ENCODE measurements around the gene CLIP4. TPM values are rescaled to one million over a fixed set of nuclear protein-coding genes. Genes with fewer than 3 reads are reported as not detected.

CLIP4 gene
- total and polyA plus RNA-seq, 2 of the 13 experiments (the other 11 are each of a cell fraction or from before 2014, with no cell fraction given): 0.46 to 0.49 TPM

DNA sequence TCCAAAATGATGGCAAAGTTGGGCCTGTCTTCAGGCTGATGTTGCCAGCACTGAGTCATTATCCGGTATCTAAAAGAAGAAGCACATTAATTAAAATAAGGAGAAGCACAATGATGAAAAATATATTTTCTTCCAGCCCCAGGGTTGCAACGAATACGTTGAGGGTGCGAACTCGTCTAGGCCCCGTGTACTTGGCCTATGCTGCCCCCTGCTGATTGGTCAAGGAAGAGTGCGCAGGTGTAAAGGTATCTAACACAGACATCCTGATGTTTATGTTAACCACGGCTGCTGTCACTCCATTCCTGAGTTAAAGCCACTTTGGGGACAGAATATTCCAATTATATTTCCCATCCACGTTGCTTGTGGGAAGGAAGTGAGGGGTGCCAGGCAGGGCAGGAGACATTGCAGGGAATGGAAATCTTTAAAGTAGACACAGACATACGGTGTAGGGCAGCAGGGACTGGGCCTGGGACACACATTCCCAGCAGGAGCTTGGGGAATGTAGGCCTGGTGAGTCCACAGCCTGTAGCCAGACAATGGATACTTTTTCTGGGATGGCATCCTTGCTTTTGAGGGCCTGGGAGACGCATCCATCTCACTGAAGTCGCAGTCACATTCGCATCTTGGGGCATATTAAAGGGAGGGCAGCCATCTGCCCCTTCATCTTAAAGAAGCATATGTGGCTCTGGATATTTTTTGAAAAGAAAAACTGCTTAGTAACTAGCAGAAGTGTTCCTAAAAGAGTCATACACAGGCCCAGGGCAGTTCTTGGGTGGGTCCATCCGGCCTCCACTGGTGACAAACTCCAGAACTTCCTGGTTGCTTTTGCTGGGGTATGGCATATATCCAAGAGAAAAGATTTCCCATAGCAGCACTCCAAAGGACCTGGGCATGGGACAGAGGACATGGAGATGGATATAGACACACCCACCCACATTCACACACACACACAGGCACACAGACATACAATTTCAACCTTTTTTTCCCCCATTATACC is 81.9 kb downstream of the CLIP4 start (continued):
- TF ChIP-seq IRF2 (CRISPR knock-in tag; IDR thresholded peaks at IDR 0.05): peak; percentile 51; the same call in 1 of the 2 replicates
- TF ChIP-seq ZNF331 (CRISPR knock-in tag; IDR thresholded peaks at IDR 0.05): peak; percentile 45; the same call in 1 of the 2 replicates
- 0 out of 2 replicates have a peak, but pooled peaks have one; percentile 22 for TF ChIP-seq THAP11 (CRISPR knock-in tag; IDR thresholded peaks at IDR 0.05)
- TF ChIP-seq, protein P1, sequence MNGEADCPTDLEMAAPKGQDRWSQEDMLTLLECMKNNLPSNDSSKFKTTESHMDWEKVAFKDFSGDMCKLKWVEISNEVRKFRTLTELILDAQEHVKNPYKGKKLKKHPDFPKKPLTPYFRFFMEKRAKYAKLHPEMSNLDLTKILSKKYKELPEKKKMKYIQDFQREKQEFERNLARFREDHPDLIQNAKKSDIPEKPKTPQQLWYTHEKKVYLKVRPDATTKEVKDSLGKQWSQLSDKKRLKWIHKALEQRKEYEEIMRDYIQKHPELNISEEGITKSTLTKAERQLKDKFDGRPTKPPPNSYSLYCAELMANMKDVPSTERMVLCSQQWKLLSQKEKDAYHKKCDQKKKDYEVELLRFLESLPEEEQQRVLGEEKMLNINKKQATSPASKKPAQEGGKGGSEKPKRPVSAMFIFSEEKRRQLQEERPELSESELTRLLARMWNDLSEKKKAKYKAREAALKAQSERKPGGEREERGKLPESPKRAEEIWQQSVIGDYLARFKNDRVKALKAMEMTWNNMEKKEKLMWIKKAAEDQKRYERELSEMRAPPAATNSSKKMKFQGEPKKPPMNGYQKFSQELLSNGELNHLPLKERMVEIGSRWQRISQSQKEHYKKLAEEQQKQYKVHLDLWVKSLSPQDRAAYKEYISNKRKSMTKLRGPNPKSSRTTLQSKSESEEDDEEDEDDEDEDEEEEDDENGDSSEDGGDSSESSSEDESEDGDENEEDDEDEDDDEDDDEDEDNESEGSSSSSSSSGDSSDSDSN (CRISPR knock-in tag; IDR thresholded peaks at IDR 0.05): no peak
- peak; percentile 27; the same call in 1 of the 2 replicates for TF ChIP-seq ZNF350 (CRISPR knock-in tag; IDR thresholded peaks at IDR 0.05; ENCODE audit: borderline replicate concordance, low read depth)
- TF ChIP-seq RAD21 (CRISPR knock-in tag; IDR thresholded peaks at IDR 0.05): peak; percentile 93
- peak; percentile 43; the same call in 1 of the 2 replicates for TF ChIP-seq FOSL2 (CRISPR knock-in tag; IDR thresholded peaks at IDR 0.05)

DNA sequence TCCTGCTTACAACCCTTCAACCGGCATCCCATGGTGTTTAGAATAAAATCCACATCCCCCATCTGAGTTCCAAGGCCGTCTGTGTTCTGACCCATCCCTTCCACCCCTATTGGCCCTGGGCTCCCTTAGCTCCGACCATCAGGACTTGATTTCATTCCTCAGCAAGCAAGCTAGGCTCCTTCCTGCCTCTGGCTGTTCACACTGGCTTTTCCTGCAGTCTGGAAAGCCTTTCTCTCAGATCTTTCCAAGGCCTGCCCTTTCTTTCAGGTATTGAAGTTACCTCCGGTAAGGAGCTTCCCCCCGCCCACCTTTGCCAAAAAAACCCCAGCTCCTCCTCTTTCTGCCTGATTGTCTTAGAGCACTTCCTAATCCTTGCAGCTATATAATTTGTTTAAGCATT is 86.8 kb downstream of the CLIP4 start:
- BruUV-seq (replicated peaks): no TSS peak
- no peak overlapping the region for H3K4me2 ChIP-seq (ENCODE audit: low read depth, low read length)
- peaks cover 0 to 28% of the 10 kb centered on the region in 2 experiments; a peak in 3 of 5 replicates for H3K27me3 ChIP-seq (ENCODE audit: control insufficient read depth in 1 of 2, insufficient read depth in 2 of 2, low read length in 2 of 2)
- ATAC-seq (no peak), DNase-seq (ENCODE audit: low spot score) (no peak), FAIRE-seq (no peak)
- intact Hi-C loops (cut with micrococcal nuclease; ENCODE audit: unreplicated experiment): no loop called here
- in situ Hi-C loops (cut with HindIII; ENCODE audit: extremely low pct_ligation_motif_present, low pct_unique_long_range_greater_than_20kb): loop anchor here (10.0 kb wide), 1 partner anchor 377 kb away; no protein-coding TSS in a partner anchor
- WGBS (ENCODE audit: low lambda C conversion rate): 6% methylated on average over 5 of the region's 5 CpGs
- no peak overlapping the region for H3K4me3 ChIP-seq (replicated peaks in 1 of 3; ENCODE audit: insufficient read depth in 1 of 3, low read depth in 2 of 3, low read length in 3 of 3)
- no peak overlapping the region for H3K9ac ChIP-seq (ENCODE audit: insufficient read depth, low read depth, low read length)
- no peaks in the 10 kb centered on the region for H3K79me2 ChIP-seq (ENCODE audit: insufficient read depth, low read length)
- ChIA-PET POLR2A (no interaction called here), CTCF (ENCODE audit: low intra/inter-chr PET ratio, low total read pairs) (no interaction called here)
- H3K27ac ChIP-seq (ENCODE audit: extremely low read length, insufficient read depth, low read length): no peak overlapping the region
- H3K9me3 ChIP-seq (ENCODE audit: low read length): no peaks in the 10 kb centered on the region
- no peaks in the 10 kb centered on the region for H3K4me1 ChIP-seq (ENCODE audit: insufficient read depth, low read length)
- H2AFZ ChIP-seq (ENCODE audit: low read length): no peak overlapping the region
- no peaks in the 10 kb centered on the region for H3K36me3 ChIP-seq (replicated peaks in 1 of 2; ENCODE audit: control insufficient read depth in 1 of 2, insufficient read depth in 2 of 2, low read length in 2 of 2)
- no peaks in the 10 kb centered on the region for H4K20me1 ChIP-seq (ENCODE audit: insufficient read depth, low read length)
- no peak for TF ChIP-seq ELF1 (CRISPR knock-in tag; IDR thresholded peaks at IDR 0.05)
- TF ChIP-seq HIVEP1 (CRISPR knock-in tag; IDR thresholded peaks at IDR 0.05): no peak
- TF ChIP-seq SRY (CRISPR knock-in tag; IDR thresholded peaks at IDR 0.05): no peak
- TF ChIP-seq, protein P2, sequence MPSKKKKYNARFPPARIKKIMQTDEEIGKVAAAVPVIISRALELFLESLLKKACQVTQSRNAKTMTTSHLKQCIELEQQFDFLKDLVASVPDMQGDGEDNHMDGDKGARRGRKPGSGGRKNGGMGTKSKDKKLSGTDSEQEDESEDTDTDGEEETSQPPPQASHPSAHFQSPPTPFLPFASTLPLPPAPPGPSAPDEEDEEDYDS (CRISPR knock-in tag; IDR thresholded peaks at IDR 0.05): no peak
- no peak for TF ChIP-seq PAF1 (CRISPR knock-in tag; IDR thresholded peaks at IDR 0.05)
- TF ChIP-seq ZNF143 (CRISPR knock-in tag; IDR thresholded peaks at IDR 0.05): no peak
- TF ChIP-seq FOXM1 (CRISPR knock-in tag; IDR thresholded peaks at IDR 0.05): no peak
- TF ChIP-seq POLR2AphosphoS5 (IDR thresholded peaks at IDR 0.05; ENCODE audit: low read depth, low read length): no peak
- TF ChIP-seq MTF1 (CRISPR knock-in tag; IDR thresholded peaks at IDR 0.05): no peak
- TF ChIP-seq, protein P3, sequence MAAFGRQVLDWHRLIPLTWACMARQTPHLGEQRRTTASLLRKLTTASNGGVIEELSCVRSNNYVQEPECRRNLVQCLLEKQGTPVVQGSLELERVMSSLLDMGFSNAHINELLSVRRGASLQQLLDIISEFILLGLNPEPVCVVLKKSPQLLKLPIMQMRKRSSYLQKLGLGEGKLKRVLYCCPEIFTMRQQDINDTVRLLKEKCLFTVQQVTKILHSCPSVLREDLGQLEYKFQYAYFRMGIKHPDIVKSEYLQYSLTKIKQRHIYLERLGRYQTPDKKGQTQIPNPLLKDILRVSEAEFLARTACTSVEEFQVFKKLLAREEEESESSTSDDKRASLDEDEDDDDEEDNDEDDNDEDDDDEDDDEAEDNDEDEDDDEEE (CRISPR knock-in tag; IDR thresholded peaks at IDR 0.05): no peak
- no peak for TF ChIP-seq RARA (CRISPR knock-in tag; IDR thresholded peaks at IDR 0.05)
- TF ChIP-seq MLLT10 (CRISPR knock-in tag; IDR thresholded peaks at IDR 0.05): no peak
- TF ChIP-seq HOXA5 (CRISPR knock-in tag; IDR thresholded peaks at IDR 0.05): no peak
- no peak for TF ChIP-seq KDM5A (IDR thresholded peaks at IDR 0.05; ENCODE audit: borderline replicate concordance, low read length)
- TF ChIP-seq MBD4 (IDR thresholded peaks at IDR 0.05; ENCODE audit: borderline replicate concordance, low read length): no peak
